Fibroblast of skin of right quadriceps (primary cell): ENCODE data around the gene S100A6.
"Not testable (repeated sequence)": the region's sequence is repeated elsewhere in the genome, so short reads cannot be mapped to it uniquely, and the experiment has no call there.

Experiments
- DNase-seq: peaks from one replicate; pipeline ENCODE4 v3.0.0-alpha.2; 2013

Gene S100A6

DNA sequence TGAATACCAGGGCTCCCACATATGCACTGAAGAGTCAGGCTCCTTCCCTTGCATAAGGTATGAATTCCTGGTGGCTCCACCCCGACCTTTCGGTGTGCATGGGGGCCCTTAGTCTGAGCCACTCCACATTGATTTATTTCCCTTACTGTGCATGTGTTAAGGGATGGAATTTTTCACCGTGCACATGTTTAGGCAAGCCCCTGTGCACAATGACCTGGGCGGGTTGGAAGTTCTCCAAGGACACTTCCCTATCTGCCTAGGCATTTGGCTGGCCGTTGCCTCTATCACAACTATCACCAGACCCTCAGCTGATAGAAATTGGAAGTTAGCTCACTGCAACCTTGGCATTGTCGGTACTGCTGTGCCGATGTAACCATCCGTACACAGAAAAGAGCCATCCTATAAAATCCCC lies 9.7 kb downstream of the S100A6 start:
- DNase-seq, result no peak

GRCh38 chr1:153525088-153525728 lies 10.6 kb downstream of the S100A6 start:
- no peak for DNase-seq

GRCh38 chr1:153522353-153523048 lies 13.3 kb downstream of the S100A6 start:
- not testable (repeated sequence) for DNase-seq

- not testable (repeated sequence) for DNase-seq
These were observed 14.0 kb downstream of the S100A6 start for GRCh38 chr1:153521808-153522207.

- no peak for DNase-seq
These were observed 14.8 kb downstream of the S100A6 start for GRCh38 chr1:153520818-153521476.

- not testable (repeated sequence) for DNase-seq
These were observed 15.6 kb downstream of the S100A6 start for GRCh38 chr1:153520137-153520691.

- DNase-seq, result no peak
These were observed 16.5 kb downstream of the S100A6 start for GRCh38 chr1:153519242-153519641.

DNA sequence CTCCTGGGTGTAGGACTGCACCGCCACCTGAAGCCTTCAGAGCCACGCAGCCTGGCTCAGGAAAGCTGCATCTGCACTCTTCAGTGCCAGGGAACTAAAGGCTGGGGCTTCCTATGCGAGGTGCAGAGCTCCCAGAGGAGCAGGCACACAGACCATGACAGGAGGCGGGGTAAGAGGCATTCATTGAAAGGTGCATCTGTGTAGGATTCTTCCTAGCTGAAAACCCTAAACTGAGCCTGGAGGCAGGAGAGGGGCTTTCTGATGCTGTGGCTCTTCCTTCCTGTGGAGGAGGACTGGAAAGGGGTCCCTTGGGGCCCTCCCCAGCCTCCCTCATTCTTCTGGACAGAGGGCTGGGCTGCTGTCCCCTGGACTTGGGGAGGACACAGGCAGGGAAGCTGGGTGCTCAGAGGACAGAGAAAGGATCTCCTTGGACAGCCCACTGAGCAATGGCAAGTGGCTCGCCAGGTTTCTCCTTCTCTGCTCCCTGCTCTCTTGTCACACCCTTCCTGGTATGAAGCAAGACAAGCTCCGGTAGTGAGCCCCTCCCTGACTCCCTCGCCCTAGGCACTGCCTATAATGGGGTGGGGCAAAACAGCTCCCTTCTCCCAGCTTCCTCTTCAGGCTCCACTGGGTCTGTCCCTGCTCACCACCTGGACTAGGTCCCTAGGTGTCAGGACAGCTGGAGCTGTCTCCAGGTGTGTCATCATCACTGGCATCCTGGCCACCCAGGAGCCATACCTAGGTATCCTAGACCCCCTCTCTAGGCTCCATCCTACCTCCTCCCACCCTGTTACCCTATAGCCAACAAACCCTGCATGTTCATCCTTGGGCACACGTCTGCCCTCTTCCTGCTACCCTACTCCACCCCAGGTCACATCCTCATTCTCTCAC lies 20.0 kb downstream of the S100A6 start:
- DNase-seq, result no peak

- no peak for DNase-seq
These were observed 22.1 kb downstream of the S100A6 start for GRCh38 chr1:153513666-153514065.

- DNase-seq, result no peak
These were observed 22.8 kb downstream of the S100A6 start for GRCh38 chr1:153513023-153513422.

GRCh38 chr1:153510984-153511410 lies 24.8 kb downstream of the S100A6 start:
- DNase-seq, result peak; percentile 76

DNA sequence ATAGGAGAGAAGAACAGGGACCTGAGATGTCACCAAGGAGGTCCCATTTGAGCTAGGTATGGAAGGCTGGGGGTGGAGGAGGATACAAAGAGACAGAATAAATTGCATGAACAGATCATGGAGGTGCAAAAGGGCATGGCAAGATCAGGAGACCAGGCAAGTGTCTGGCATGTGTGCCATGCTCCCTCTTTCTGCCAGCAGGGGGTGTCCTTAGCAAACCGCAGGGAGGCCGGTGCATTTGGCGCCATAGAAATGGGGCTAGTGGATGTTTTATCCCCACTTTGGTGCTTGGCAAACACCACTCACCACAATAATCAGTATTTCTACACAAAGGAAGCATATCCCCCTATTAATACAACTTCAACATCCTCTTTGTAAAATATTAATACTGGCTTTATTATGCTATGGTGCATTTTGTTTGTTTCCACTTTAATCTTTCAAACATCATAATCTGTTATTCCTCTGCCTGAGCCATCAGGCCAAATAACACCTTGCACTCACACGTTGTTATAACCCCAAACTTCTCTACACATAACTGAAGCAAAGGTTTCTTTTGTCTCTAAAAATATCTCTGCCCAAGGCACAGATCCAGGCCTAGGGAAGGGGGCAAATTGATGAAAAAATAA lies 25.9 kb downstream of the S100A6 start:
- peak; percentile 30 for DNase-seq

GRCh38 chr1:153509036-153509435 lies 26.8 kb downstream of the S100A6 start:
- no peak for DNase-seq

- peak; percentile 39 for DNase-seq
These were observed 27.7 kb downstream of the S100A6 start for GRCh38 chr1:153507926-153508583.

- peak; percentile 87 for DNase-seq
These were observed 28.9 kb downstream of the S100A6 start for GRCh38 chr1:153506831-153507413.

- no peak for DNase-seq
These were observed 29.4 kb downstream of the S100A6 start for GRCh38 chr1:153506386-153506785.

DNA sequence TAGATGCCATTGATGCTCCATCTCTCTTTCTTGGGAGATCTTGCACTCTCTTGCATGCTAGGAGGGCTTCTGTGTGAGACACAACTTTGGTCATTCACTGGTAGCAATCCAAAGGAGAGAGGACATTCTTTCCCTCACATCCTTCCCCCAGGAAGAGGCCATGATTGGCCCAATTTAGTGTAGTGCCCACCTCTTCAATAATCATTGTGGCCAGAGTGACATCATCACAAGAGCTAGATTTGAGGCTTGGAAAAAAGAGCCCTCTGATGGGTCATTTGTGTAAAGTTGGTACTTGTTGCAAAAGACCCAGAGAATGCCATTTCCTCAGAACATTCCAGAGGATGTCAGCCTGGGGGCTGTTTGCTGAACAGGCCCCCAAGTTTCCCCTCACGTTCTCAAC lies 30.2 kb downstream of the S100A6 start:
- DNase-seq, result peak; percentile 17

DNA sequence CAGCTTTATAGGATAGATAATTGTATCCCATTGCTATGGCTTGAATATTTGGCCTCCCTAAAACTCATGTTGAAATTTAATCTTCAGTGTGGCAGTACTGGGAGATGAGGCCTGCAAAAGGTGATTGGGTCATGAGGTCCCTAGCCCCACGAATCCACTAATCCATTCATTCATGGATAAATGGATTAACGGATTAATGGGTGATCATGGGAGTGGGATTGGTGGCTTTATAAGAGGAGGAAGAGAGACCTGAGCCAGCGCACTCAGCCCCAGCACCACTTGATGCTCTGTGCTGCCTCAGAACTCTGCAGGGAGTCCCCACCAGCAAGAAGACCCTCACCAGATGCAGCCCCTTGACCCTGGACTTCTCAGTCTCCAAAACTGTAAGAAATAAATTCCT lies 32.0 kb downstream of the S100A6 start:
- no peak for DNase-seq

DNA sequence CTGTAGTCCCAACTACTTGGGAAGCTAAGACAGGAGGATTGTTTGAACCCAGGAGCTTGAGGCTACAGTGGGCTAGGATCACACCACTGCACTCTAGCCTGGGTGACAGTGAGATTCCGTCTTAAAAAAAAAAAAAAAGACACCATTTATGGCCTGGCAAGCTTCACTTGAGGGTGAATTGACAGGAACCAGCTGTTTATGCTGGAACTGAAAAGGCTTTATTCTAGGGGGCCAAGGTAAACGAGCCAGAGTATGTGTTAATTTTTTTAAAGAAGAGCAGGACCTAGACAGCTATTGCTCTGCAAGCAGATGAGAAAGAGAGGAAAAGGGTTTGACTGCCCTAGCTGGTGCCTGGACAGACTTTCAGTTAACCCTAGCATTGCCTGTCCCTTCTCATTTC lies 37.0 kb downstream of the S100A6 start:
- no peak for DNase-seq

DNA sequence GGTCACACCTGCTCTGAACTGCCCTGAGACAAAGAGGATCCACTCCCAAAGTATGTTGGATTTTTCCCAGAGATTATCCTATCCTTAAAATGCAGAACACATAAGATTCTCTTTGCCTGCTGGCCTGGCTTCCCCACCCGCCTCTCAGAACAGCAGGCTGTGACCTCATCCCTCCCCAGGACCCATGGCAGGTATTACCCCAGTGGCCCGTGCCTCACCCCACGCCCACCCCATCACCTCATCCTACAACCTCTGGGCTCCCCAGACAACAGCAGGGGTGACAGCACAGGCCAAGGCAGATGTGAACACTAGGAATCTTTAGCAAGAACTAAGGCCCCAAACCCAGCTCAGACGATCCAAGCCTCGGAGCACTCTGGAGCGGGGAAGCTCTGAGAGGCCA lies 40.3 kb downstream of the S100A6 start:
- no peak for DNase-seq

- peak; percentile 55 for DNase-seq
These were observed 40.7 kb downstream of the S100A6 start for GRCh38 chr1:153494976-153495535.
